ENCODE measurements around the gene COMMD1. TPM values are rescaled to one million over a fixed set of nuclear protein-coding genes. Genes with fewer than 3 reads are reported as not detected.

The COMMD1 gene
- total RNA-seq, 4 donors from 2014 or later, result 38.4 to 56.6 (median 40.6) TPM

GRCh38 chr2:62071126-62071598, 165.7 kb downstream of the COMMD1 start:
- TF ChIP-seq CTCF (IDR thresholded peaks at IDR 0.05), result no peak
- DNase-seq (ENCODE audit: low spot score) (no peak), ATAC-seq (ENCODE audit: low FRiP score) (no peak)

- TF ChIP-seq CTCF (IDR thresholded peaks at IDR 0.05), result no peak
- ATAC-seq (ENCODE audit: low FRiP score), result no peak
Measured at GRCh38 chr2:62071760-62072680, 166.5 kb downstream of the COMMD1 start.

GRCh38 chr2:62074233-62074632, 168.8 kb downstream of the COMMD1 start:
- DNase-seq (ENCODE audit: low spot score), result no peak
- ATAC-seq (ENCODE audit: low FRiP score), result no peak
- TF ChIP-seq CTCF (IDR thresholded peaks at IDR 0.05), result no peak

More at GRCh38 chr2:62071760-62072680, 166.5 kb downstream of the COMMD1 start:
- DNase-seq (ENCODE audit: low spot score), result no peak

- ATAC-seq (ENCODE audit: low FRiP score) (no peak), DNase-seq (ENCODE audit: low spot score) (no peak)
- TF ChIP-seq CTCF (IDR thresholded peaks at IDR 0.05), result no peak
Measured at GRCh38 chr2:62076980-62077638, 171.6 kb downstream of the COMMD1 start.

GRCh38 chr2:62084801-62085200, 179.3 kb downstream of the COMMD1 start:
- no peak for DNase-seq (ENCODE audit: low spot score)
- ATAC-seq (ENCODE audit: low FRiP score), result no peak
- TF ChIP-seq CTCF (IDR thresholded peaks at IDR 0.05), result no peak

GRCh38 chr2:62089658-62090057, 184.2 kb downstream of the COMMD1 start:
- no peak for ATAC-seq (ENCODE audit: low FRiP score)
- TF ChIP-seq CTCF (IDR thresholded peaks at IDR 0.05), result no peak
- DNase-seq (ENCODE audit: low spot score), result no peak
